ENCODE data around the gene GAMT.
A peak's percentile ranks its signal among the peaks of the same experiment; 100 is the strongest.

GAMT gene

DNA sequence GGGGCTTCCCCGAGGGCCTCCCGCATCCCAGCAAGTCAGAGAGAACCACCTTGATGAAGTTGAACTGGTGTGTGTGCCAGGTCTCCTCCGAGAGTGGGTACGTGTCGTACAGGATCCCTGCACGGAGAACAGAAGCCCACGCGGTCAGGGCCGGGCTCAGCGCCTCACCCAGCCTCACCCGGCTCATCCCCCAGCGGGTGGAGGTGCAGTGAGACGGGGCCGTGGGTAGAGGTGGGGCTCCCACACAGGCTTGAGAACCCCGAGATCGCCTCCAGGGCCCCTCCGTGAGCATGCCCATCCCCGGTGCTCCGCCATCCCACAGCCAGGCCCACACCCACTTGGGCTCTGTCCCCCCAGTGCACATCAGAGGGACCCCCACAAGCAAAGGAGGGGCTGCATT lies 2.3 kb downstream of the GAMT start:
- Histone ChIP-seq H3F3A (ENCODE audit: insufficient read depth, low read length) (peaks cover 11% of the 10 kb centered on the region; the same call in 1 of the 2 replicates), H3K4me2 (ENCODE audit: low read depth, low read length) (no peak overlapping the region)
- no peak for TF ChIP-seq CTCF (IDR thresholded peaks at IDR 0.05; ENCODE audit: low read length)
- TF ChIP-seq EZH2phosphoT487 (IDR thresholded peaks at IDR 0.05; ENCODE audit: low read length), result no peak
- TF ChIP-seq EZH2 (optimal IDR thresholded peaks at IDR 0.05; ENCODE audit: low read depth, low read length), result no peak

GRCh38 chr19:1397838-1398237 lies 3.5 kb downstream of the GAMT start:
- no peaks in the 10 kb centered on the region for H3K9me2 ChIP-seq (replicated peaks; ENCODE audit: insufficient read depth, low read length)
- H2AFZ ChIP-seq (ENCODE audit: low read length), result no peak overlapping the region
- peaks cover 12% of the 10 kb centered on the region for H3K79me2 ChIP-seq (ENCODE audit: low read length)
- H3F3A ChIP-seq (ENCODE audit: insufficient read depth, low read length), result peaks cover 11% of the 10 kb centered on the region; the same call in 1 of the 2 replicates
- H3K4me1 ChIP-seq (ENCODE audit: low read length), result peaks cover 3% of the 10 kb centered on the region; the same call in 1 of the 2 replicates
- H3K4me3 ChIP-seq (ENCODE audit: low read length), result no peak overlapping the region
- peak; percentile 45 for DNase-seq
- no peaks in the 10 kb centered on the region for H3K9me3 ChIP-seq (replicated peaks; ENCODE audit: insufficient read depth, low read length)
- H3K9ac ChIP-seq (ENCODE audit: low read length), result no peak overlapping the region
- TF ChIP-seq EZH2phosphoT487 (IDR thresholded peaks at IDR 0.05; ENCODE audit: low read length) (no peak), EZH2 (optimal IDR thresholded peaks at IDR 0.05; ENCODE audit: low read depth, low read length) (no peak), CTCF (IDR thresholded peaks at IDR 0.05; ENCODE audit: low read length) (no peak)
- H3K36me3 ChIP-seq (replicated peaks; ENCODE audit: insufficient read depth, low read length), result no peaks in the 10 kb centered on the region
- H3K27me3 ChIP-seq (replicated peaks; ENCODE audit: insufficient read depth, low read length), result peaks cover 4% of the 10 kb centered on the region
- H4K20me1 ChIP-seq (ENCODE audit: insufficient read depth, low read length), result no peaks in the 10 kb centered on the region
- H3K4me2 ChIP-seq (ENCODE audit: low read depth, low read length), result no peak overlapping the region
- H3K27ac ChIP-seq (ENCODE audit: low read length), result no peak overlapping the region

More for the DNA sequence above, 2.3 kb downstream of the GAMT start:
- Histone ChIP-seq H3K9me3 (replicated peaks; ENCODE audit: insufficient read depth, low read length) (no peaks in the 10 kb centered on the region), H3K36me3 (replicated peaks; ENCODE audit: insufficient read depth, low read length) (no peaks in the 10 kb centered on the region), H3K9me2 (replicated peaks; ENCODE audit: insufficient read depth, low read length) (no peaks in the 10 kb centered on the region), H4K20me1 (ENCODE audit: insufficient read depth, low read length) (no peaks in the 10 kb centered on the region), H3K27ac (ENCODE audit: low read length) (no peak overlapping the region), H3K27me3 (replicated peaks; ENCODE audit: insufficient read depth, low read length) (peaks cover 10% of the 10 kb centered on the region), H3K4me1 (ENCODE audit: low read length) (peaks cover 3% of the 10 kb centered on the region; the same call in 1 of the 2 replicates), H3K79me2 (ENCODE audit: low read length) (peaks cover 12% of the 10 kb centered on the region), H2AFZ (ENCODE audit: low read length) (no peak overlapping the region), H3K9ac (ENCODE audit: low read length) (no peak overlapping the region), H3K4me3 (ENCODE audit: low read length) (no peak overlapping the region)
- DNase-seq, result no peak

DNA sequence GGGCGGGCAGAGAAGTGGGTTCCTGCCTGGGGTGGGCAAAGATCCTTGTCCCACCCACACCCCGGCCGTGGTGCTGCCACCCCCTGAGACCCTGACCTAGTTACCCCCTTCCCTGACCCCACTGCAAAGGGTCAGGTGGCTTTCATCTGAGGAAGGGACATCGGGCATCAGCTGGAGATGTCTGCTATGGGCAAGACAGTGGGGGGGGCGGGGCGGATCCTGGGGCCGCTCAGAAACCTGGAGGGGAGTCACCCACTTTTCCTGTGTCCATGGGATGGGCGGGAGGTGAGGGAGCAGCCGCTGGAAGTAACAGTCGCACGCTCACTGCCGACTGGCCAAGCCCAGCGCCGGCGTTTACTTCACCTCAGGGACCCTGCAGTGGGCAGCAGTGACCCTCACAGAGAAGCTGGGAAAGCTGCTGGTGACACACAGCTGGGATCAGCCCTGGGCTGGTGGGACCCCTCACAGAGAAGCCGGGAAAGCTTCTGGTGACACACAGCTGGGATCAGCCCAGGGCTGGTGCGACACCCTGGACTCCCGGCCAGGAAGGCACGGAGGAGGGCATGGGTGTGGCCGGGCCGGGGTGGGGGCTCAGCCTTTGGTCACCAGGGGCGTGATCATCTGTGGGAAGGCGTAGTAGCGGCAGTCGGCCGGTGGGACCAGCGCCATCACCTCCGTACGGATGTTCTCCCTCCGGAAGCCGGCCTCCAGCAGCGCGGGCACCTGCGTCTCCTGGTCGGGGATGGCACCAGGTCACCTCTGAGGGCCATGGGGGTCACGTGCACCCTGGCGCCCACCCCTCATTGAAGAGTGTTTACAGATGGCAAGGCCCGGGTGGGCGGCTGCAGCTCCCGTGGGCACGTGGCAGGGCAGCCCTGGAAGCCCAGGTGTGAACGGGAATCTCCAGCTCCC lies 4.3 kb downstream of the GAMT start:
- H4K20me1 ChIP-seq (ENCODE audit: insufficient read depth, low read length), result no peaks in the 10 kb centered on the region
- TF ChIP-seq EZH2 (optimal IDR thresholded peaks at IDR 0.05; ENCODE audit: low read depth, low read length), result no peak
- no peak for TF ChIP-seq CTCF (IDR thresholded peaks at IDR 0.05; ENCODE audit: low read length)
- H3K4me3 ChIP-seq (ENCODE audit: low read length), result no peak overlapping the region
- no peak overlapping the region for H3K9ac ChIP-seq (ENCODE audit: low read length)
- H3K27me3 ChIP-seq (replicated peaks; ENCODE audit: insufficient read depth, low read length), result peaks cover 2% of the 10 kb centered on the region
- no peak overlapping the region for H3K27ac ChIP-seq (ENCODE audit: low read length)
- no peak overlapping the region for H3K4me2 ChIP-seq (ENCODE audit: low read depth, low read length)
- no peaks in the 10 kb centered on the region for H3K9me2 ChIP-seq (replicated peaks; ENCODE audit: insufficient read depth, low read length)
- H3K36me3 ChIP-seq (replicated peaks; ENCODE audit: insufficient read depth, low read length), result no peaks in the 10 kb centered on the region
- DNase-seq, result no peak
- no peaks in the 10 kb centered on the region for H3K9me3 ChIP-seq (replicated peaks; ENCODE audit: insufficient read depth, low read length)
- H3K79me2 ChIP-seq (ENCODE audit: low read length), result peaks cover 12% of the 10 kb centered on the region
- H2AFZ ChIP-seq (ENCODE audit: low read length), result no peak overlapping the region
- H3F3A ChIP-seq (ENCODE audit: insufficient read depth, low read length), result peaks cover 11% of the 10 kb centered on the region; the same call in 1 of the 2 replicates
- H3K4me1 ChIP-seq (ENCODE audit: low read length), result peaks cover 3% of the 10 kb centered on the region; the same call in 1 of the 2 replicates

Measured in MM.1S (cell line).